ENCODE data around the gene SLC25A30.
"Not testable (repeated sequence)": the region's sequence is repeated elsewhere in the genome, so short reads cannot be mapped to it uniquely, and the experiment has no call there.

The SLC25A30 gene

GRCh38 chr13:45364876-45365557 lies 53.2 kb downstream of the SLC25A30 start:
- no peak for DNase-seq

GRCh38 chr13:45362939-45363338 lies 55.2 kb downstream of the SLC25A30 start:
- no peak for DNase-seq

GRCh38 chr13:45361596-45362206 lies 56.5 kb downstream of the SLC25A30 start:
- DNase-seq: no peak

- no peak for DNase-seq
Measured at GRCh38 chr13:45356966-45357672, 61.1 kb downstream of the SLC25A30 start.

GRCh38 chr13:45353895-45354294 lies 64.3 kb downstream of the SLC25A30 start:
- no peak for DNase-seq

GRCh38 chr13:45352031-45352430 lies 66.1 kb downstream of the SLC25A30 start:
- DNase-seq: no peak

GRCh38 chr13:45350152-45350551 lies 68.0 kb downstream of the SLC25A30 start:
- DNase-seq: no peak

- no peak for DNase-seq
Measured at GRCh38 chr13:45349438-45349837, 68.7 kb downstream of the SLC25A30 start.

- DNase-seq: not testable (repeated sequence)
Measured at GRCh38 chr13:45344064-45344463, 74.1 kb downstream of the SLC25A30 start.

All from CD4-positive, alpha-beta T cell treated with Interleukin-21 for 1 hour (primary cell).